Motor neuron (in vitro differentiated cells): ENCODE measurements around the gene CTNNA3. TPM values are rescaled to one million over a fixed set of nuclear protein-coding genes. Genes with fewer than 3 reads are reported as not detected.

Experiments
- ATAC-seq, 8 experiments: fragments of 200-7000 bp; cut with Tn5 transposase; replicated peaks in 6 of 8; 2 replicates each; pipeline ENCODE4 v1.8.0; 2021; ENCODE audit warnings: mild to moderate bottlenecking in 8 of 8, moderate library complexity in 8 of 8
- H3K27ac ChIP-seq, 2 donors: fragments of 250-450 bp; sonication (Bioruptor Pico); 2 replicates each; pipeline ENCODE4 v1.9.0; 2021; ENCODE audit warnings: antibody characterized with exemption in 2 of 2, mild to moderate bottlenecking in 2 of 2, moderate library complexity in 1 of 2
- H3K4me1 ChIP-seq, 2 donors: fragments of 250-450 bp; sonication (Bioruptor Pico); replicated peaks in 1 of 2; 2 replicates each; pipeline ENCODE4 v1.6.1; 2021; ENCODE audit warnings: antibody characterized with exemption in 2 of 2, mild to moderate bottlenecking in 2 of 2, moderate library complexity in 1 of 2
- H3K4me3 ChIP-seq, 5 donors: fragments of 250-450 bp; sonication (Bioruptor Pico); 2 replicates each; pipeline ENCODE4 v1.9.0; 2021; ENCODE audit warnings: antibody characterized with exemption in 5 of 5, mild to moderate bottlenecking in 5 of 5, moderate library complexity in 4 of 5
- WGBS, 10 experiments: fragments of 450-650 bp; shearing (Covaris generic); methylation state at CpG; one replicate each; pipeline ENCODE4 v1.0.0; 2022; 5-methylcytosine and 5-hydroxymethylcytosine counted together
- in situ Hi-C, 9 experiments: fragments of 400-800 bp; cut with MboI; loops; one replicate each; pipeline ENCODE4 v1.15.0; 2021; ENCODE audit warnings: low sequenced_read_pairs in 9 of 9, low pct_unique_long_range_greater_than_20kb in 2 of 9; ENCODE audit not compliant: unreplicated experiment in 9 of 9
- total RNA-seq, 8 experiments: library from RNA; unstranded; fragments of 300-600 nt; gene quantifications; 2 replicates each; pipeline versions ENCODE4 v1.2.3 to v1.2.4, GENCODE V29; 2022

CTNNA3 gene
- total RNA-seq, 8 experiments from 2014 or later: 0.05 to 4.6 (median 0.48) TPM

GRCh38 chr10:66958466-66958865, 737.5 kb downstream of the CTNNA3 start:
- 5 to 100% (median 83%) methylated on average over 2 of the region's 2 CpGs for WGBS, 10 experiments
- ATAC-seq: no peak
- peaks cover 2 to 6% of the 10 kb centered on the region in 2 donors for H3K4me1 ChIP-seq
- in situ Hi-C loops: no loop called here
- H3K4me3 ChIP-seq: no peak overlapping the region
- no peak overlapping the region for H3K27ac ChIP-seq

- no peak overlapping the region for H3K27ac ChIP-seq
- H3K4me3 ChIP-seq: no peak overlapping the region
- 0 to 86% (median 54%) methylated on average over 1 to 2 of the region's 2 CpGs; no CpG with 5 or more reads in 4 of the 10 experiments for WGBS, 10 experiments
- ATAC-seq: no peak
- in situ Hi-C loops: no loop called here
- peaks cover 6 to 7% of the 10 kb centered on the region in 2 donors for H3K4me1 ChIP-seq
These were observed 744.1 kb downstream of the CTNNA3 start for GRCh38 chr10:66951896-66952295.

DNA sequence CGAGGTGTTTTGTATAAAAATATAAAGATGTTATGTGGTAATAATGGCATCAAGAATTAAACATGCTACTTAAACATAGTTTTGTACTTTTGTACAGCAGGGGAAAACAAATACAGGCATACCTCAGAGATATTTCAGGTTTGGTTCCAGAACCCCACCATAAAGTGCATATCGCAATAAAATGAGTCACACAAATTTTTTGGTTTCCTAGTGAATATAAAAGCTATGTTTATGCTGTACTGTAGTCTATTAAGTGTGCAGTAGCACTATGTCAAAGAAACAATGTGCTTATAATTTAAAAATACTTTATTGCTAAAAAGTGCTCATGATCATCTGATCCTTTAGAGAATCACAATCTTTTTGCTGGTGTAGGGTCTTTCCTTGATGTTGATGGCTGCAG, 752.4 kb downstream of the CTNNA3 start:
- Histone ChIP-seq H3K4me3 (no peak overlapping the region), H3K27ac (no peak overlapping the region), H3K4me1 (peaks cover 15 to 26% of the 10 kb centered on the region in 2 donors)
- 8 to 100% (median 92%) methylated on average over 1 to 2 of the region's 2 CpGs; no CpG with 5 or more reads in 2 of the 10 experiments for WGBS, 10 experiments
- in situ Hi-C loops: loop anchor here in 3 of 9 experiments (25.0 kb wide), 1 partner anchor 569 kb away; no protein-coding TSS in a partner anchor
- ATAC-seq: no peak

- Histone ChIP-seq H3K27ac (no peak overlapping the region), H3K4me1 (peaks cover 15 to 29% of the 10 kb centered on the region in 2 donors), H3K4me3 (no peak overlapping the region)
- in situ Hi-C loops: loop anchor here in 3 of 9 experiments (25.0 kb wide), 1 partner anchor 570 kb away; no protein-coding TSS in a partner anchor
- 0 to 100% (median 91%) methylated on average over 1 of the region's 1 CpG; no CpG with 5 or more reads in 4 of the 10 experiments for WGBS, 10 experiments
- ATAC-seq: no peak
These were observed 753.6 kb downstream of the CTNNA3 start for GRCh38 chr10:66942407-66942806.

GRCh38 chr10:66941491-66941890, 754.5 kb downstream of the CTNNA3 start:
- peak overlapping the region in 2 of 5 donors; percentile 4 to 20 for H3K4me3 ChIP-seq
- peak overlapping the region in 1 of 2 donors; percentile 13 for H3K27ac ChIP-seq
- H3K4me1 ChIP-seq: peaks cover 15 to 29% of the 10 kb centered on the region in 2 donors
- WGBS, 10 experiments: 0 to 78% (median 13%) methylated on average over 1 to 5 of the region's 5 CpGs
- ATAC-seq: peak in 5 of 8 experiments; percentile 89 to 98 (median 94)
- in situ Hi-C loops: loop anchor here in 3 of 9 experiments (25.0 kb wide), 1 partner anchor 571 kb away; no protein-coding TSS in a partner anchor

DNA sequence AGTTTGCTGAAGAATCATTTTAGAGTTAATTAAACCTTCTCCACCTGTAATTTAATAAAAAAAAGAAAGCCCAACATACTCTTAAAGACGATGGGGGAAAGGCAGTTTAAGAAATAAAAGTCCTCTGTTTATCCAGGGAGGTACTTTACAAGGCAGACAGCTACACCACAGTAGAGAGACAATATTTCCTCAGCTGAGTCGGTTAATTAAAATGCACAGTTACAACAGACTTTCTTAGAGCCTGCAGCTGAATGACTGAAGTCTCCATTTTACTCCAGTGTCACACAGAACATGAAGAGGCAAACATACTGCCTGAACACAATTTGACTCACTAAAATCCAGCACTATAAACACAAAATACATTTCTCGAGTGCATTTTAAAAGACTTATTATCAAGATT, 755.0 kb downstream of the CTNNA3 start:
- H3K4me3 ChIP-seq: peak overlapping the region in 2 of 5 donors; percentile 4 to 20
- in situ Hi-C loops: loop anchor here in 3 of 9 experiments (25.0 kb wide), 1 partner anchor 571 kb away; no protein-coding TSS in a partner anchor
- WGBS, 10 experiments: 0 to 60% (median 15%) methylated on average over 1 to 3 of the region's 3 CpGs
- H3K27ac ChIP-seq: peak overlapping the region in 1 of 2 donors; percentile 13
- ATAC-seq: peak in 6 of 8 experiments; percentile 84 to 98 (median 86)
- H3K4me1 ChIP-seq: peaks cover 15 to 29% of the 10 kb centered on the region in 2 donors

- ATAC-seq: no peak
- peaks cover 8 to 33% of the 10 kb centered on the region in 2 donors for H3K4me1 ChIP-seq
- H3K4me3 ChIP-seq: no peak overlapping the region
- H3K27ac ChIP-seq: no peak overlapping the region
- in situ Hi-C loops: loop anchor here in 3 of 9 experiments (25.0 kb wide), 1 partner anchor 578 kb away; no protein-coding TSS in a partner anchor
These were observed 761.3 kb downstream of the CTNNA3 start for GRCh38 chr10:66934711-66935110.

DNA sequence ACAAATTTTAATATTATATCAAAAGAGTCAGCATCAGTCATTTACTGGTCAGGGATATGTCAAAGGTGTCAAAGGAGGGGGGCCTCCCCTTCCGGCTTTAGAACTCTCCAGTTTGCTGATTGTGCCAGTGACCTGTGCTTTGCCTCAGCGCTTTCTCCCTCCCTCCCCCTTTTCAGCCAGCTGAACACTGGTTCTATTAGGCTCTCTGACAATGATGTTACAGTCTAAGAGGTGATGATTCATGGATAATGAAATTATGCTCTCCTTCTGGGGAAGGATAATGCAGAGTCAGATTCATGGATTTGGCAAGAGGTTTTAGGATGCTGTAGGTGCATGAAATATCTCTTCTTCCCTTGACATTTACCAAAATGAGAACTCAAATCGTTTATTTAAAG, 764.0 kb downstream of the CTNNA3 start:
- no peak overlapping the region for H3K27ac ChIP-seq
- in situ Hi-C loops: loop anchor here in 3 of 9 experiments (25.0 kb wide), 1 partner anchor 580 kb away; no protein-coding TSS in a partner anchor
- H3K4me1 ChIP-seq: peaks cover 8 to 29% of the 10 kb centered on the region in 2 donors
- WGBS, 10 experiments: 0 to 72% (median 20%) methylated on average over 1 to 3 of the region's 3 CpGs; no CpG with 5 or more reads in 3 of the 10 experiments
- peak in 5 of 8 experiments; percentile 77 to 86 (median 83) for ATAC-seq
- H3K4me3 ChIP-seq: peak overlapping the region; percentile 12 to 81 (median 37)

DNA sequence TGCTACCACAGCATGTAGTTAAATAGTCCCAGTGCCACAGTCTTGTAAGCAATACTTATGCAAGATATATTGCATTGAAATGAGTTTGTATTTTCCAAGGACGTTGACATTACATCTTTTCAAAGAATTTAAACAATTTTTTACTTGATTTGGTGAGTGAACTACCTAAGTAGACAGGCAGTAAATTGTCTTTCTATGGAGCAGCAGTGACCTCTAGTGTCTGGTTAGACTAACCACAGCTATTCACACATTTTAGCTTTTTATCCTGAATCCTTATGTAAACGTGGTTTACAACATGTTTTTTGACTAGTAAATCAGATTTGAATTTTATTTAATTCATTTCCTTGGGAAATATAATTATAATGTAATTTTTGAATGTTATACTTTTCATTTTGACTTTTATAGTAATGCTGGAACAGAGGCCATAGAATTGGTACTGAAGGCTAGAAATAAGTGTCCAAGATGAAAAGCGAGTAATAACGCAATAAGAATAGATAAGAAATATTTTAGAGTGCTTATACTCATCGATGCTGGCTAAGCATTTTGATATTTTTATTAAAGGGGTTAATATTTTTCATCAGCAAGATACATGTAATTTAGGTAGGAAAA, 764.6 kb downstream of the CTNNA3 start:
- ATAC-seq: peak in 7 of 8 experiments; percentile 3 to 77 (median 46)
- Histone ChIP-seq H3K4me3 (peak overlapping the region; percentile 12 to 81 (median 37)), H3K27ac (no peak overlapping the region), H3K4me1 (peaks cover 8 to 29% of the 10 kb centered on the region in 2 donors)
- in situ Hi-C loops: loop anchor here in 3 of 9 experiments (25.0 kb wide), 1 partner anchor 581 kb away; no protein-coding TSS in a partner anchor
- 0 to 71% (median 32%) methylated on average over 3 to 5 of the region's 5 CpGs for WGBS, 10 experiments

DNA sequence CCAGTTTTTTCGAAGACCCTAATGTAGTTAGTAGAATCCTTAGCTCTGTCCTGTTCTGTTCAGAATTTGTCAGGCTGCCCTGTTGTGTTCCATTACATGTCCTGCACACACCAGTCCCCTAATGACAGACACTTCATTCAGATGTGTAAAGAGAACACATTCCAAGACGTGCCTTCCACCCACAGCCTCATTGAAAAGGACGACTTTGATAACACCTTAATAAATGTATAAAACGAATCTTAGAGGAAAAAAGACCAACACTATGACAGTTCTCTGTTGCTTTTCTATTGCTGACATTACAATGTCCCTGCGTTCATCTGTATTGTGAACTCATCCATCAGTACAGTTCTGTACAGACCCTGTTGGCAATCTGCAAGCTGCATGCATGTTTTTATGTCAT, 766.6 kb downstream of the CTNNA3 start:
- no peak for ATAC-seq
- in situ Hi-C loops: loop anchor here in 3 of 9 experiments (25.0 kb wide), 1 partner anchor 583 kb away; no protein-coding TSS in a partner anchor
- peak overlapping the region in 1 of 2 donors; percentile 78 for H3K27ac ChIP-seq
- peak overlapping the region; percentile 37 to 81 (median 46) for H3K4me3 ChIP-seq
- whole genome bisulfite sequencing, 10 experiments: 0 to 53% (median 21%) methylated on average over 1 to 5 of the region's 5 CpGs; no CpG with 5 or more reads in 2 of the 10 experiments
- peaks cover 8 to 23% of the 10 kb centered on the region in 2 donors for H3K4me1 ChIP-seq

GRCh38 chr10:66928776-66929175, 767.2 kb downstream of the CTNNA3 start:
- Histone ChIP-seq H3K4me3 (peak overlapping the region; percentile 37 to 81 (median 46)), H3K4me1 (peaks cover 8 to 17% of the 10 kb centered on the region in 2 donors), H3K27ac (peak overlapping the region in 1 of 2 donors; percentile 78)
- in situ Hi-C loops: loop anchor here in 3 of 9 experiments (25.0 kb wide), 1 partner anchor 584 kb away; no protein-coding TSS in a partner anchor
- ATAC-seq: no peak
- 0 to 57% (median 26%) methylated on average over 1 to 3 of the region's 3 CpGs for WGBS, 10 experiments

- WGBS, 10 experiments: 1 to 53% (median 18%) methylated on average over 1 to 23 of the region's 30 CpGs
- Histone ChIP-seq H3K4me1 (peaks cover 8 to 11% of the 10 kb centered on the region in 2 donors), H3K27ac (peak overlapping the region; percentile 78 to 83), H3K4me3 (peak overlapping the region; percentile 37 to 81 (median 46))
- in situ Hi-C loops: loop anchor here in 3 of 9 experiments (25.0 kb wide), 1 partner anchor 584 kb away; no protein-coding TSS in a partner anchor
- ATAC-seq: peak in 6 of 8 experiments; percentile 10 to 38 (median 30)
These were observed 767.8 kb downstream of the CTNNA3 start for GRCh38 chr10:66927971-66928770.
